AG09309 (cell line): ENCODE measurements around the gene PLEKHA8.
A peak's percentile ranks its signal among the peaks of the same experiment; 100 is the strongest.

ENCODE experiments used
- DNase-seq: peaks from one replicate; pipeline ENCODE4 v3.0.0-alpha.2; 2010; ENCODE audit warnings: low read depth
- H3K4me3 ChIP-seq: 2 replicates; pipeline ENCODE4 v1.5.1; 2011; ENCODE audit warnings: mild to moderate bottlenecking, low read depth, low read length, moderate library complexity; ENCODE audit not compliant: control insufficient read depth
- CTCF ChIP-seq: IDR thresholded peaks from 2 replicates; pipeline ENCODE4 v1.5.1; 2011; ENCODE audit warnings: mild to moderate bottlenecking, low read depth, low read length, inconsistent platforms; ENCODE audit not compliant: insufficient read depth, control insufficient read depth; ENCODE audit errors: missing control alignments

PLEKHA8 gene

GRCh38 chr7:30020535-30020934, 7.7 kb upstream of the PLEKHA8 start:
- TF ChIP-seq CTCF, result no peak
- H3K4me3 ChIP-seq, result no peak overlapping the region
- no peak for DNase-seq

DNA sequence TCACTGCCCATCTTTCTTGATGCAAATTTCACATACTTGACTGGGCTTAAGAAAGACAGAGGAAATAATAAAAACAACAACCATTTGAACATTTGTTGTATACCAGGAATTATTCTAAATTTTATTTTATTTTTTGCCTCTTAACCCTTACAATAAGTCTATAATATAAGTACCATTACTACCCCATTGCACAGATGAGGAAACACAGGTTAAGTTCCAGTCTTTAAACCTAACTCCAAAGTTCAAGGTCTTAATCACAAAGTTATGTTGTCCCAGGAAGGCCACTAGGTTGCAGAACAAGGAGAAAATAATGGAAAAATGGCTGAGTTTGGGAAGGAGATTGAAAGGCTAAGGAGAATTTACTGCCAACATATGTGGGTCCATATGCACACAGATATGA, 5.2 kb upstream of the PLEKHA8 start:
- DNase-seq, result no peak
- TF ChIP-seq CTCF, result no peak

GRCh38 chr7:30023524-30023923, 4.7 kb upstream of the PLEKHA8 start:
- no peak for DNase-seq
- no peak for TF ChIP-seq CTCF
- no peak overlapping the region for H3K4me3 ChIP-seq

More for the DNA sequence above, 5.2 kb upstream of the PLEKHA8 start:
- no peak overlapping the region for H3K4me3 ChIP-seq

- H3K4me3 ChIP-seq, result peak within 1 kb of the TSS; percentile 51
- DNase-seq, result peak; percentile 99
- no peak for TF ChIP-seq CTCF
Observed at GRCh38 chr7:30026229-30027064, 1.8 kb upstream of the PLEKHA8 start, which contains the start of gene FKBP14. FKBP14 (minus strand) TSS chr7:30026702; CDS start chr7:30026508, 194 bp downstream.

GRCh38 chr7:30027065-30027456, 1.2 kb upstream of the PLEKHA8 start:
- no peak for DNase-seq
- H3K4me3 ChIP-seq, result peak overlapping the region; percentile 51
- TF ChIP-seq CTCF, result no peak

- DNase-seq, result no peak
- H3K4me3 ChIP-seq, result peak overlapping the region; percentile 51
- no peak for TF ChIP-seq CTCF
Observed at GRCh38 chr7:30027740-30028215, 434 bp upstream of the PLEKHA8 start.
